ENCODE results near the gene SYS1. TPM values are rescaled to one million over a fixed set of nuclear protein-coding genes. Genes with fewer than 3 reads are reported as not detected.

The SYS1 gene
- total RNA-seq = 10 to 100 TPM; 30.8 to 56.3 (median 47.3) TPM

- no peaks in the 10 kb centered on the region for H3K27me3 ChIP-seq
- peak within 1 kb of the TSS; percentile 92 to 97 for H3K27ac ChIP-seq
- intact Hi-C loops (cut with DNase I; ENCODE audit: low total_unique reads) = no loop called here
- peak; percentile 97 to 98 for DNase-seq (ENCODE audit: low spot score in 2 of 2)
- H3K4me3 ChIP-seq = peak within 1 kb of the TSS; percentile 59 to 77 (median 62)
- peaks cover 5 to 26% of the 10 kb centered on the region in 2 donors for H3K4me1 ChIP-seq
- H3K9me3 ChIP-seq = no peaks in the 10 kb centered on the region
- TF ChIP-seq POLR2A (IDR thresholded peaks at IDR 0.05) = peak; percentile 71
- peak; percentile 81 to 96 (median 93) for TF ChIP-seq CTCF (IDR thresholded peaks at IDR 0.05)
- TF ChIP-seq POLR2AphosphoS5 (IDR thresholded peaks at IDR 0.05) = peak; percentile 96 to 98 (median 98)
- peaks cover 8% of the 10 kb centered on the region for H3K36me3 ChIP-seq
Observed at GRCh38 chr20:45362804-45363610, at the start of gene SYS1. Gene SYS1 (plus strand): TSS chr20:45363156. CDS start chr20:45363532, 376 bp downstream.

- H3K9me3 ChIP-seq = no peaks in the 10 kb centered on the region
- no peak for TF ChIP-seq POLR2AphosphoS5 (IDR thresholded peaks at IDR 0.05)
- TF ChIP-seq POLR2A (IDR thresholded peaks at IDR 0.05) = no peak
- no peak for TF ChIP-seq CTCF (IDR thresholded peaks at IDR 0.05)
- H3K4me3 ChIP-seq = no peak overlapping the region
- no peak for DNase-seq (ENCODE audit: low spot score in 2 of 2)
- no peak overlapping the region for H3K27ac ChIP-seq
- intact Hi-C loops (cut with DNase I; ENCODE audit: low total_unique reads) = loop anchor here (10.0 kb wide), 1 partner anchor 461 kb away; no protein-coding TSS in a partner anchor
- H3K4me1 ChIP-seq = no peaks in the 10 kb centered on the region
- no peaks in the 10 kb centered on the region for H3K36me3 ChIP-seq
- peaks cover 3 to 33% of the 10 kb centered on the region in 2 donors for H3K27me3 ChIP-seq
Observed at GRCh38 chr20:45313943-45314342, 49.0 kb upstream of the SYS1 start.

- intact Hi-C loops (cut with DNase I; ENCODE audit: low total_unique reads) = loop anchor here (10.0 kb wide), 1 partner anchor 459 kb away; no protein-coding TSS in a partner anchor
- no peak for TF ChIP-seq CTCF (IDR thresholded peaks at IDR 0.05)
- no peak for TF ChIP-seq POLR2A (IDR thresholded peaks at IDR 0.05)
- TF ChIP-seq POLR2AphosphoS5 (IDR thresholded peaks at IDR 0.05) = no peak
- Histone ChIP-seq H3K36me3 (no peaks in the 10 kb centered on the region), H3K4me3 (no peak overlapping the region), H3K27ac (no peak overlapping the region), H3K27me3 (peaks cover 3 to 33% of the 10 kb centered on the region in 2 donors), H3K9me3 (no peaks in the 10 kb centered on the region), H3K4me1 (no peaks in the 10 kb centered on the region)
- DNase-seq (ENCODE audit: low spot score in 2 of 2) = no peak
Observed at GRCh38 chr20:45315672-45316071, 47.3 kb upstream of the SYS1 start.

GRCh38 chr20:45316150-45317080 lies 46.5 kb upstream of the SYS1 start:
- H3K4me3 ChIP-seq = no peak overlapping the region
- H3K27ac ChIP-seq = no peak overlapping the region
- no peaks in the 10 kb centered on the region for H3K4me1 ChIP-seq
- no peaks in the 10 kb centered on the region for H3K9me3 ChIP-seq
- intact Hi-C loops (cut with DNase I; ENCODE audit: low total_unique reads) = loop anchor here (10.0 kb wide), 1 partner anchor 458 kb away; no protein-coding TSS in a partner anchor
- no peak for DNase-seq (ENCODE audit: low spot score in 2 of 2)
- TF ChIP-seq CTCF (IDR thresholded peaks at IDR 0.05) = no peak
- TF ChIP-seq POLR2A (IDR thresholded peaks at IDR 0.05) = no peak
- no peak for TF ChIP-seq POLR2AphosphoS5 (IDR thresholded peaks at IDR 0.05)
- H3K36me3 ChIP-seq = no peaks in the 10 kb centered on the region
- peaks cover 3 to 33% of the 10 kb centered on the region in 2 donors for H3K27me3 ChIP-seq

All from breast epithelium (tissue), 4 donors.